Hypothalamus (tissue), 51 donors: ENCODE data around the gene PLXNA4.

Experiments used
- DNase-seq, 51 donors: peaks; one replicate each; lab custom pipeline; 2025; lab: John Stamatoyannopoulos, UW

Gene PLXNA4

DNA sequence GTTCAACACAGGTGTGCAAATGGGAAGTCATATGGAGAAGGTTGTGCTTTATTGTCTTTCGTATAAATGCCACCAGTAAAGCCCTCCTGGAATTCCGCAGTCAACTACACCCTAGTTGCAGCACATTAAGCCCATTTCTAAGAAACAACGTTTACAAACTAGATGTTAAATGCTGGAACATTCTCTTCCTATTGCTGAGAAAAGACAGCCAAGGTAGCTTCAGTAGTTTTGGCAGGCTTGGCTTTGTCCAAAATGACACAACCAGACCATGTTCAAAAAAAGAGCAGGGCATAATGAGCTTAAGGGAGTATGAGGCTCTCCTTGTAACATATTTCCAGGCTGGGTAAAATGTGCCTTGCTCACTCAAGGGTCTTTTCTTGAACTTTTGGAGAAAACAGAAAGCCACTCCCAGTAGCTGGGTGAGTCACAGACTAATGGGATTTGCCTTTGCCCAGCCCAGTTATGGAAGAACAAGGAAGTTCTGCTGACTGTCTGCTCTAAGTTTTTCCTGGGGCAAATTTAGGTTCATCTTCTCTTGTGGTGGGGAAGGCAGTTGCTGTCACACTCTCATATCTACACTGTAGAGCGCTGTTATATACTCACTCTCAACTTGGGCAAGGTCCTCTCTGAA, 238.7 kb downstream of the PLXNA4 start:
- DNase-seq = no peak

DNA sequence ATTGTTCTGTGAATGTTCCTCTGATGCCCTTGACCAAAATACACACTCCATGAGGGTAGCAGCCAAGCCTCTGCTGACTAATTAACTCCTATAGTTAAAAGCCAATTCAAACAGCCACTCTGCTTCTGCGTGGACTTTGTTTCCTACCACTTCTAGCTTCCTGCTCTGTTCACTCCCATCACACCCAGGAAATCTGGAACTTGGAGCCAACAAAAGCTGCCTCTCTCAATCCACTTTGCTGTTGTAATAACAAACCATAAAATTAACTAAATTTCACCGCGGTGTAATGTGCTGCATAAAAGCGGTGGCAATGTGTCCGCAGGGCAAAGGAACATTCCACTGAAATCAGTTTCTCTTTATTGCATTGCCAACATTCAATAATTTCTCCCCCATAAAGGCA, 239.5 kb downstream of the PLXNA4 start:
- DNase-seq = no peak

DNA sequence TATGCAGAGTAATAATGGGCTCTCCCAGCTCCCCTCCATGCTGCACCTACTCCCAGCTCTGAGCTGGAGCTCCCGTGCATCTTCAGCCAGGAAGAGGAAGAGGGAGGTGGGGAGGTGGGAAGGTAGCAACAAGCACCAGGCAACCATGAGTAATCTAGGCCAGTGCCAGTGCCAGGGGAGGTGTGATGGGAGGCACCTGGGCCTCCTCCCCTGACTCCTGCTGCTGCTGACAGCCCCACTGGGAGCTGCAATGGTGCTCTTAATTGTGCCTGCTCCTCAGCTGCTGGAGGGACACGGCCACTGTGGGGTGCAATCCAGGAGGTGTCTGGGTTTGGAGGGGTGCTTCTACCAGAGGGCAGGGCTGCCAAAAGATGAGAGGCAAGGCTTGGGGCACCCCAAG, 243.0 kb downstream of the PLXNA4 start:
- DNase-seq = peak in 2 of 51 donors; percentile 22 to 40

DNA sequence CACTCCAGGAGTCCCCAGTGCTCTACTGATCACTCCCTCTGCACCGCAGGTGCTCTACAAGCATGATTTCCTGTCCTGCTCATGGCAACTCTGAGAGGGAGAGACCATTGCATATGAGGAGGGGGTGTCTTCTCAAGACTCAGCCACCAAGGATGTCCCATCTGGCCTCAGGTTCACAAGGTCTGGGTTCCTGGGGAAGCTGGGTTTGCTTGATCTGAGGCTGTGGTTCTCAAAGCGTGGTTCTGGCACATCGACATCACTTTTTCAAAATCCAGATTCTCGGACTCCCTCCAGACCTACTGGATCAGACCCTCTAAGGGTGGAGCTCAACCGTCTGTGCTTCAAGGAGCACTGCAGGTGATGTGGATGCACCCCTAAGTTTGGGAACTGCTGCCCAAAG, 247.5 kb downstream of the PLXNA4 start:
- no peak for DNase-seq

DNA sequence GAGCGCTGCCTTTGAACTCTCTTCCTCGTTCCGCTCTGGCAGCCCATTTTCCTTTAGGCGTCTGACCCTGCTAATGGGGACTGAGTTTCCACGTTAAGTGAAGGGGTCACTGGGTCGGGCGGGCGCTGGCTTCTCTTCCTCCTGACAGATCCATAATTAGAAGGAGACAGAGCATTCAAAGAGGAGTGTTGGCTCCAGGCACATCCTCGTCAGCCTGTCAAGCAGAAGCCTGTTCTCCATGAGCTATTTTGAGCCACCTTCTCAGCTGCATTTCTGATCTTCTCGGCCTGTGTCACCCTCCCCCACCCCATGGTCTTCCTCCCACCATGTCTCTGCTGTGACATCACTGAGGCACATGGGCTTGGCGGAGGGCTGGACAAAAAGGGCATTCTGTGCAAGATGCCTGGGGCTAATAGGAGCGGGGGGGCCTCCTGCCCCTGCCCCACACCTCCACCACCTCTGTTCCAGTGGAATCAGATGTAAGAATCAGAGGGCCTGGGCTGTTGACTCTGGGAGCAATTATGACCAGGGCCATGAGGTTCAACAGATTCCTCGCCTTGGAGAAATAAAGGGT, 248.1 kb downstream of the PLXNA4 start:
- DNase-seq = no peak

DNA sequence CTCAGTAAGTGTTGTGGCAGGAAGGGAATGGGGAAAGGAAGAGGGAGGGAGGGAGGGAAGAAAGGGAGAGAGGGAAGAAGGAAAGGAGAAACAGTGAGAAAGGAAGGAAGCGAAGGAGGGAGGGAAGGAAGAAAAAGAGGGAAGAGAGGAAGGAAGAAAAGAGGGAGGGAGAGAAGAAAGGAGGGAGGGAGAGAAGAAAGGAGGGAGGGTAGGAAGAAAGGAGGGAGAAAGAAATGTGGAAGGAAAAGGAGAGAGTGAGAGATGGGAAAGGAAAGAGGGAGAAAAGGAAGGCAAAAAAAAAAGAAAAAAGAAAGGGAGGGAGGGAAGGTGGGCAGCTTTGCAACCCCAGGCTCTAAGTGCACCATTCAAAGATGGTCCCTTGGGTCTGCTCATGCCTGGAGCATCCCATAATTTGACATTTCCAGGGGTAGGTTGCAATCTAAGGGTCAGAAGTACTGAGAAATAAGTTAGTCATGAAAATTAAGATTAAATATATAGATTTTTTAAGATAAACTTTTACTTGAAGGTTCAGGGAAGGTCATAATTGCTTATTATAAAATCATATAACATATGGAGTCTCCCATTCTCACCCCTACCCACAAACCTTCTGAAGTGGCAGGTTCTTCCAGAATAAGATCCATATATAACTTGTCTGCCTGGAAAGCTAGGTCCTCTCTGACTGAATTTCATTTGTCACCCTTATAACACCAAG, 249.2 kb downstream of the PLXNA4 start:
- no peak for DNase-seq

DNA sequence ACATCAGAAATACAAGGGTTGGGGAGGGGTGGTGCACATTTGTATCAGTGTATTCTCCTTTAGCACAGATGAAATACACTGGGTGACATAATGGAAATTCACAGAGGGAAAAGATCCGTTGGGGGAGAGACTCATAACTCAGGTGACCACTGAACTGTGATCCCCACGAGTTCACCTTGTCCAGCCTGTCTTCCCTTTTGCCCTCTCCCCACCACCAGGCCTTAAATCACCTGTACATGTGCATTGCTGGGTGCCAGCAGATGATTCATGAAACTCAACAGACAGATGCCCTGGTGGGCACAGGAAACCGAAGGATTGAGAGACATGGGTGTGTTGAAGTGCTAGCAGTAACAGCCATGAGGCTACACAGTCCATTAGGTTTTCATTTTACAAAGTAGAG, 253.3 kb downstream of the PLXNA4 start:
- DNase-seq = no peak

DNA sequence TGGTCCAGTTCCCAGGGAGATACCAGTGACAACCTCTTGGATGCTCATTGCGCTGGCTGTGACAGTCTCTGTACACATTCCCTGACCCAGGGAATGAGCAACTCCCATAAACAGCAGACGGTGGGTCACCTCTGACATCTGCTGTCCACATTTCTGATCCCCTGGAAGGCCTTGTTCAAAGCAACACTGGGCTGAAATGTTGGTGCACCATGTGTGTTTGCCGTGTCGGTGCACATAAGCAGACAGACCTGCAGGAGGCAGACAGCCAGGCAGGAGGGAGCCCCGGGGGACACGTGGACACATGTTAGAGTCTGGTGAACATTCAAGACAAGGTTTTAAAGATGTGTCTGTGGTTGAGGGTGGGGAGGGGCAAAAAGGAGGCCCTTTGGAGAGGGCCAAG, 254.9 kb downstream of the PLXNA4 start:
- no peak for DNase-seq

DNA sequence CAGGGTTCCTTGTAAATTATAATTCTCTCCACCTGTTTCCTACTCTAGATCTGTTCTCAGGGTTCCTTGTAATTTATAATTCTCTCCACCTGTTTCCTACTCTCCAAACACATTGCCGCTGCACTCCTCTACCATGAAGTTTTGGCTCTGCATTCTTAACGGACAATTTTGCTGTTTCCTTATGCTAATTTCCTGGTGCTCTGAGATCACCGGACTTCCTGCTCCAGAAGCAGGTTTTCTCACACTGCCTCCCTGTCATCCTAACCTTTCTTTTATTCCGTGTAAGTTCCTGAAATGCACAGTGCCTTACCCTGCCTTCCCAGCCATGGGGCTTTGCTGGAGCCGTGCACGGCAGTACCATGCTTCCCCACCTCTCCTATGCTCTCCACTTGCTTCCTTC, 256.8 kb downstream of the PLXNA4 start:
- no peak for DNase-seq

DNA sequence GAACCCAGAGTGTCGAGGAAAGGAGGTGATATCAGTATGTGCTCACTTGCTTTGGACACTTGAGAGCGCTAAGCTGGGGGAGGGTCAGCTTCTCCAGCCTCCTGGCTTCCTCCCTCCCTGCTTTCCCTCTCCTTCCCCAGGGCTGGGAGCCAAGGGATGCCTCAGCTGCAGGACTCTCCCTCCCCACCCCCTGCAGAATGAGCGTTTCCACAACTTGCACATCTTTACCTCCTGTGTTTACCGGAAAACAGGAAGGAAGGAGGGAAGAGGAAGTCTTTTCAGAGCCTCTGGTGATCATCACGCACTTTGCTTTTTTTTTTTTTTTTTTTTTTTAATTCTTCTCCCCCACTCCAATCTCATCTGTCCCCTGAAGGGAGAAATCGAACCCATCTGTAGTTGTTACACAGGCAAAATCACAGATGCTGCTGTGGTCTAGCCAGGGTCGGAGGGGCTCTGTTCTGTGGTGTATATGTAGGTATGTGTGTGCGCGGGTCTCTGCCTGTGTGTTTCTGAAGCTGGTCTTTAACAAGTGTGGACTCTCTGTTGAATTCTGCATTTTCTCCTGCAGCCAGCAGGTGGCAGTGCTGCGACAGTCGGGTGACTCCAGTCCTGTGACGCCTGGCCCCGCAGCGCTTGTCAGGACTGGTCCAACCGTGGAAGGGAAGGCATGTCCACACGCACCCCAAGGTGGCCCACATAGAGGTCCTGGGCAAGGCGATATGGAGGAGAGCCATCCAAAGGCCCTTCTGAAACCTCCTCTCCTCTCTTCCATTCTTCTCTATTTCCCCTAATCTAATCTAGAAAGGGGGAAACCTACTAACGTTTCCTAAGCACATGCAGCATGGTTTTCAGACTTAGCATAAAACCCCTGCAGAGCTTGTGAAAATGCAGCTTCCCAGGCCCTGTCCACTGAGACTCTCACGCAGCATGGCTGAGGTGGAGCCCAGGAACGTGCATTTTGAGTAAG, 257.6 kb downstream of the PLXNA4 start:
- DNase-seq = peak in 50 of 51 donors; percentile 7 to 86 (median 68)

DNA sequence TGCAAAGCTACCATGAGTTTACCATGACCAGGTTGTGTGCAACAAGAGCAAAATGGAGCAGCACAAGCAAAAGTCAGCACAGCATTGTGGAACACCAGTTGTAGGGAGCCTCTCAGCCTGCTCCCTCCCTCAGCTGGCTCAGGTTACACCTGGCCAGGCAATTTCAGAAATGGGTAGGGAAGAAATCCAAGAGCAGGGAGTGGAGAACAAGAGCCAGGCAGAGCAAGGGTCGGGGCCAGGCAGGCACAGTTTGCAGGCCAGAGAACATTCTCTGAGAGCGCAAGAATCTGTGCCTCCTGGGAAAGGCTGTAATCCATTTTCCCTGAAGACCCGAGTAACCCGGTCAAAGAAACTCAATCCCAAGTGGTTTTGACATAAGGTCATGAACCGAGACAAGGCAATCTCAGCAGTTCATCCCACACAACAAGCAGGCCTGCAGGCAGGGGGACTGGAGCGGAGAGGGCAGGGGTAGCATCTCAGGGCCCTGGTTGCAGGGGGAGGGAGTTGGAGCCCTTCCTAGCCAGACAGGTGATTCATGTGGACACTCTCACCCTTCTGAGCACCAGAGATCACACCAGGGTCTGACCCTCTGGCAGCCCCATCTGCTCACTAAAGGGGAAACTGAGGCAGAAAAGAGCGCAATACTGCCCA, 258.4 kb downstream of the PLXNA4 start:
- no peak for DNase-seq

DNA sequence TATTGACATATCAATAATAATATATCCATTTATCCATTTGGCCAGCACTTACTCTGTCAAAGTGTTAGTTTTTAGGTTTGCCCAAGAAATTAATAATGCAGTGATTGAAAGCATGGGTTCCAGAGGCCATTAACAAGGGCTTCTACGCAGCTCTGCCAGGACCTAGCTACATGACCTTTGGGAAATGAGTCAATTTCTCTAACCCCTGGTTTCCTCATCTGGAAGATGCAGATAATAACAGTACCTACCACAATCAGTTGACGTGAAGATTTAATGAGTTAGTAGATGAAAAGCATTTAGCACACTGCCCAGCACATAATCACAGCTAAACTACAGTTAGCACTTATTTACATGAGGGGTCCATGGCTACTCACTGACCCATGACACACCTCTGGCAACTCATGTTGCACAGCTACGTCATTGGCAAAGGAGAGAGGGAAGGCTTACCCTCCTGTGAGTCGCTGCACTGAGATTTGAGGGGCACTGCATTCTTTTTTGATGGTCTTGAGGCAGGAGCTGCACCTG, 263.7 kb downstream of the PLXNA4 start:
- DNase-seq = no peak

DNA sequence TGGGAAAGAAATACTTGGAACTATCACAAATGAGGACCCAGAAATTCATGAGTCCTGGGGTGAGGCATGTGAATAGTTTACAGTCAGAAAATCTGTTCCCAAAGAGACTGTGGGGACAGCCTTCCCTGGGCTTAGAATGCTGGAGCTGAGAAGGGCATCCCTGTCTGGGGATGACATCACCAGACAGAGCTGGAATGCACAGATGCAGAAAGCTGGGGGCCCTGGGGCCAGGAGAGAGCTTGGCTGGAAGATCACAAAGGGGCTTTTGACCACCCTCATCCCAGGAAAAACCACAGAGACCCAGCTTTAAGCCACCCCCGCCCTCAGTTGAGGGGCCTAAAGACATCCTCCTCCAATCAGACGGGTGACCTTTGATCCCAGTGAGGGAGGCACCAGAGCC, 264.5 kb downstream of the PLXNA4 start:
- DNase-seq = no peak

DNA sequence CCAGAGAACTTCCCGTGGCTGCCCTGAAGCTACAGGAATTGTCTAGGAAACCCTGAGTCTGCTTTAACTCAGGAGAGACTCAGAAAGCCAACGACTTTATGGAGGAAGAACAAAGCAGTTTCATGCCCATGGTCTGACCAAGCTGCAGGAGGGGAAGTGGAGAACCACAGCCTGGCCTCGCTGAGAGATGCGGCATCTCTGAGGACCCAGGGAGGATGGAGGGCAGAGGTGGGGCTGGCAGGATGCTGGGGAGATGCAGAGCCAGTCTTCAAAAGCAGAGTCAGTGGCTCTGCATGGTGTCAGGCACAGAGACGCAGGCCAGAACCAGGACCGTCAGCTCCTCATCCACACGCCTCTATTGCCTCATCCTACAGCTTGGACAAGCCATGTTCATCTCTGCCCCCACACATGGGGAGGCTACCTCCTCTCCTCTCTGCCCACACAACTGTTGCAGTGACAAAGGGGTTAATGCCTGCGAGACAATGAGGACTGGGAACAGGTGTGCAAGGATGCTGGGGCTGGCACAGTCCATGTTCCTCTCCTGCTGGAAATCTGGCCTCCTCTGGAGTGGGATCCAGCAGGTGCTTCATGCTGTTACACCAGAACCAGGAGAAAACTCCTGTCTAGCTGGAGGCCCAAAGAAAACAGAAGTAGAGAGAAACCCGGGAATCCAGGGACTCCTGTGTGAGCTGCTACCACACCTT, 267.0 kb downstream of the PLXNA4 start:
- DNase-seq = no peak

DNA sequence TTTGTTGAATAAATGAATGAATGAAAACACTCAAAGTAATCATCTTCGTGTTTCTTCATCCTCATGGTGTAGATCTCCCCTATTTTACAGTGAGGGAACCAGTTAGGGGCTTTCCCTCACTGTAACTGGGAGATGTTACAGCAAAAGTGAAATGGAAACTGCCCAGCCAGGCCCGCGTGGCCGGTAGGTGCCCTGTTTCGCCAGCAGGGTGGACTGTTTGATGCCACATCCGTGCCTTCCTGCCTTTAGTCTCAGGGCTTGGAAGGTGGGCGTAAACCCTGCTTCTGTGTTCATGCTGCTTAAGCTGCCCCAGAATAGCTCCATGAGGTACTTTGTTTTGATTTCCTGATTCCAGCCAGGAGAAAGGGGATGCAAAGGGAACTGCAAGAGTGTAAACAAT, 268.8 kb downstream of the PLXNA4 start:
- no peak for DNase-seq

DNA sequence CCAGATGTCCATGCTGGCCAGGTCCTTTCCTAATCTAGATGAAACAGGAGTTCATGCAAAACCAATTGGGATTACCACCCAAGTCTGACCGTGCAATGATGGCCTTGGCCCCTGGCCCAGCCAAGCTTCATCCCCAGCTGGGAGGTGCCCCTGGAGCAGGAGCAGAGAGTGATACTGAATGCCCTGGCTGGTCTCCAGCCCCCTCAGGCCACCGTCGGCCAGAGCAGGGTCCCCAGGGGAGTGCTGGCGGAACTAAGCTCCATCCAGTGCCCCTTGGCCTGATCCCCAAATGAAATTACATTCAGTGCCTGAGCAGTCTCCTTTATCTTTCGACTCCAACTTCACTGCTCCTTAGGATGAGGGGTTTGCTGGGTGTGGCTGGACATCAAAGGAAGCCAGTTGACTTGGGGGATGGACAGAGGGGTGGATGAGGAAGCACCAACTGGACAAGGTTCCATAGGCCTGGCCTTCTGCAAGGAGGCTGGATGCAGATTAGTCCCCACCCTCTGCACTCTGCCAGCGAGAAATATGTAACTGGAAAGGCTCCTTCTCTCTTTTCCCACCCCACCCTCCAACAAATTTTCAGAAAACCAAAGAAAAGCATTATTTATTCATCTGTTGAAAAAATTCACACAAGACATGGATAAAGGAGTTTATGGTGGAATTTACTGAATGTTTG, 275.5 kb downstream of the PLXNA4 start:
- no peak for DNase-seq

DNA sequence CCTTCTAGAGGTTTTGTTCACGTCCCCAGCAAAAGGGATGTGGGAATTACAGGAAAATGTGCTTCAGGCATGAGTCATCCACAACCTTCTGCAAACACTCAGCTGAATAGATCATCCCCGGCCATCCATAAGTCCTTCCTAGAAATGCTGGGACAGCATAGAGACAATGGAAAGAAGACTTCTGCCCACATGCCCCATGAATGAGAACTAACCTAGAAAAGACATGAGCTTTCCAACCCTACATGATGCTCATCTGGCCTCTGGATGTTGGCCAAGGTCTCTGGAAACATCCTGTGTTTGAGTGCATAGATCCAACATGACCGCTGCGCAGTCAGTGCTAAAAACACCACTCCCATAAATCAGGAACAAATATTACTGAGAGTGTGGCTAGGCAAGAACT, 277.5 kb downstream of the PLXNA4 start:
- DNase-seq = peak in 1 of 51 donors; percentile 12

DNA sequence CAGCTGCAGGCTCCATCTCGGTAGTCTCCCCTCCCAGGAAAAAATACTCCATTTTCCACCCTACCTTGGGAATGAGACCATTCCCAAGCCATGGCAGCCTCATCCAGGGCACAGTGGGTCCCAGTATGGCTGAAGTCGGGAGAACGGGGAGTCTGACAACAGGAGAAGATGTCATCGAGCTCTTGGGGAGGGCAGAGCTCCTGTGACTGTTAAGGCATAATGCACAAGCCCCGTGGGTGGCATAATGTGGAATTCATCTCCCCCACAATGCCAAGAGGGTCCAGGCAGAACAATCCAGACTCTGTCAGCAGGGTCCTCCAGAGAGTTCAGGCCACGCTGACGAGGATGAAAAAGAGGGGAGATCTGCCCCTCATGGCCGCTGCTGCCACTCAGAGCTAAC, 279.4 kb downstream of the PLXNA4 start:
- no peak for DNase-seq

DNA sequence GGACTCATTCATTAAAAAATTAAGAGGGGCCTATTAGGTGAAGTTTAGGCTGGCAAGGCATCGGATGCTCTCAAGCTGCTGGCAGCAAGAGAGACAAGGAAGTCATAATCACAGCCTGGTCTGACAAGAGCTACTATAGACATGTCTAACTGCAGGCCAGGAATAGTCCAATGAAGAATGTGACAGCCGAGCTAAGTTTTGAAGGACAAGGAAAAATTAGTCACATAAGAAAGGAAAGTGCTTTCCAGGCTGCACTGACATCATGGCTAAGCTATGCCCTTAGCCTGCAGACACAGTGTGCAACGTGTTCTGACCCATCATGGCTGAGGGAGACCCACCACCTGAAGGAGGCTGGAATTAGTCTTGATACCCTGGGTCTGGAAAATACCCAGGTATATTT, 281.1 kb downstream of the PLXNA4 start:
- DNase-seq = no peak
